ENCODE measurements around the gene ACSF2. TPM values are rescaled to one million over a fixed set of nuclear protein-coding genes. Genes with fewer than 3 reads are reported as not detected.
A peak's percentile ranks its signal among the peaks of the same experiment; 100 is the strongest.

Gene ACSF2
- total RNA-seq, 1 experiment from 2014 or later = 63.5 TPM

- H3K79me2 ChIP-seq (ENCODE audit: low read length) = peaks cover 20% of the 10 kb centered on the region
- DNase-seq = no peak
- H3K9me2 ChIP-seq (replicated peaks; ENCODE audit: insufficient read depth, low read length) = no peaks in the 10 kb centered on the region
- H3K27ac ChIP-seq (ENCODE audit: low read length) = no peak overlapping the region
- H3K4me1 ChIP-seq (ENCODE audit: low read length) = peaks cover 31% of the 10 kb centered on the region
- H2AFZ ChIP-seq (ENCODE audit: low read length) = no peak overlapping the region
- H4K20me1 ChIP-seq (ENCODE audit: insufficient read depth, low read depth, low read length) = no peaks in the 10 kb centered on the region
- H3K9ac ChIP-seq (ENCODE audit: low read length) = no peak overlapping the region
- no peaks in the 10 kb centered on the region for H3K9me3 ChIP-seq (ENCODE audit: low read length)
- H3K27me3 ChIP-seq (ENCODE audit: low read length) = no peaks in the 10 kb centered on the region
- H3K4me2 ChIP-seq (ENCODE audit: low read depth, low read length, poor library complexity, severe bottlenecking) = no peak overlapping the region
- H3K36me3 ChIP-seq (ENCODE audit: insufficient read depth, low read length) = peaks cover 19% of the 10 kb centered on the region; the same call in 1 of the 2 replicates
- no peak overlapping the region for H3K4me3 ChIP-seq (ENCODE audit: low read length)
Observed at GRCh38 chr17:50483266-50483665, 57.2 kb downstream of the ACSF2 start.

- H3K9ac ChIP-seq (ENCODE audit: low read length) = no peak overlapping the region
- no peak overlapping the region for H2AFZ ChIP-seq (ENCODE audit: low read length)
- peaks cover 16% of the 10 kb centered on the region for H3K79me2 ChIP-seq (ENCODE audit: low read length)
- no peaks in the 10 kb centered on the region for H4K20me1 ChIP-seq (ENCODE audit: insufficient read depth, low read depth, low read length)
- no peak overlapping the region for H3K27ac ChIP-seq (ENCODE audit: low read length)
- H3K4me3 ChIP-seq (ENCODE audit: low read length) = no peak overlapping the region
- no peaks in the 10 kb centered on the region for H3K9me3 ChIP-seq (ENCODE audit: low read length)
- peaks cover 25% of the 10 kb centered on the region for H3K4me1 ChIP-seq (ENCODE audit: low read length)
- peaks cover 19% of the 10 kb centered on the region; the same call in 1 of the 2 replicates for H3K36me3 ChIP-seq (ENCODE audit: insufficient read depth, low read length)
- H3K9me2 ChIP-seq (replicated peaks; ENCODE audit: insufficient read depth, low read length) = no peaks in the 10 kb centered on the region
- H3K4me2 ChIP-seq (ENCODE audit: low read depth, low read length, poor library complexity, severe bottlenecking) = no peak overlapping the region
- no peak for DNase-seq
- H3K27me3 ChIP-seq (ENCODE audit: low read length) = no peaks in the 10 kb centered on the region
Observed at GRCh38 chr17:50484386-50485155, 58.6 kb downstream of the ACSF2 start.

GRCh38 chr17:50487213-50488096, 61.4 kb downstream of the ACSF2 start:
- Histone ChIP-seq H3K27ac (ENCODE audit: low read length) (no peak overlapping the region), H3K27me3 (ENCODE audit: low read length) (no peaks in the 10 kb centered on the region), H3K9ac (ENCODE audit: low read length) (no peak overlapping the region), H3K4me2 (ENCODE audit: low read depth, low read length, poor library complexity, severe bottlenecking) (no peak overlapping the region), H3K9me2 (replicated peaks; ENCODE audit: insufficient read depth, low read length) (no peaks in the 10 kb centered on the region), H3K79me2 (ENCODE audit: low read length) (no peaks in the 10 kb centered on the region), H2AFZ (ENCODE audit: low read length) (no peak overlapping the region), H3K4me3 (ENCODE audit: low read length) (no peak overlapping the region), H3K36me3 (ENCODE audit: insufficient read depth, low read length) (peaks cover 19% of the 10 kb centered on the region; the same call in 1 of the 2 replicates), H3K9me3 (ENCODE audit: low read length) (no peaks in the 10 kb centered on the region), H4K20me1 (ENCODE audit: insufficient read depth, low read depth, low read length) (no peaks in the 10 kb centered on the region), H3K4me1 (ENCODE audit: low read length) (peaks cover 18% of the 10 kb centered on the region)
- DNase-seq = no peak

GRCh38 chr17:50488880-50489279, 62.9 kb downstream of the ACSF2 start:
- Histone ChIP-seq H3K4me3 (ENCODE audit: low read length) (no peak overlapping the region), H3K9ac (ENCODE audit: low read length) (no peak overlapping the region), H3K36me3 (ENCODE audit: insufficient read depth, low read length) (peaks cover 12% of the 10 kb centered on the region; the same call in 1 of the 2 replicates), H3K4me2 (ENCODE audit: low read depth, low read length, poor library complexity, severe bottlenecking) (no peak overlapping the region), H3K4me1 (ENCODE audit: low read length) (peaks cover 14% of the 10 kb centered on the region), H3K27me3 (ENCODE audit: low read length) (no peaks in the 10 kb centered on the region), H4K20me1 (ENCODE audit: insufficient read depth, low read depth, low read length) (no peaks in the 10 kb centered on the region), H2AFZ (ENCODE audit: low read length) (no peak overlapping the region), H3K27ac (ENCODE audit: low read length) (no peak overlapping the region), H3K9me3 (ENCODE audit: low read length) (no peaks in the 10 kb centered on the region), H3K79me2 (ENCODE audit: low read length) (no peaks in the 10 kb centered on the region), H3K9me2 (replicated peaks; ENCODE audit: insufficient read depth, low read length) (no peaks in the 10 kb centered on the region)
- DNase-seq = no peak

- peaks cover 21% of the 10 kb centered on the region for H3K4me1 ChIP-seq (ENCODE audit: low read length)
- no peaks in the 10 kb centered on the region for H4K20me1 ChIP-seq (ENCODE audit: insufficient read depth, low read depth, low read length)
- H3K9me3 ChIP-seq (ENCODE audit: low read length) = no peaks in the 10 kb centered on the region
- DNase-seq = no peak
- H3K9me2 ChIP-seq (replicated peaks; ENCODE audit: insufficient read depth, low read length) = no peaks in the 10 kb centered on the region
- H2AFZ ChIP-seq (ENCODE audit: low read length) = no peak overlapping the region
- no peak overlapping the region for H3K27ac ChIP-seq (ENCODE audit: low read length)
- no peaks in the 10 kb centered on the region for H3K27me3 ChIP-seq (ENCODE audit: low read length)
- H3K4me3 ChIP-seq (ENCODE audit: low read length) = no peak overlapping the region
- H3K4me2 ChIP-seq (ENCODE audit: low read depth, low read length, poor library complexity, severe bottlenecking) = peak overlapping the region; percentile 45
- no peaks in the 10 kb centered on the region for H3K36me3 ChIP-seq (ENCODE audit: insufficient read depth, low read length)
- H3K9ac ChIP-seq (ENCODE audit: low read length) = no peak overlapping the region
- no peaks in the 10 kb centered on the region for H3K79me2 ChIP-seq (ENCODE audit: low read length)
Observed at GRCh38 chr17:50491505-50491904, 65.5 kb downstream of the ACSF2 start.

GRCh38 chr17:50492214-50492613, 66.2 kb downstream of the ACSF2 start:
- H3K27me3 ChIP-seq (ENCODE audit: low read length) = no peaks in the 10 kb centered on the region
- 0 out of 2 replicates have a peak overlapping the region, but pooled peaks have one; percentile 16 for H3K9ac ChIP-seq (ENCODE audit: low read length)
- H2AFZ ChIP-seq (ENCODE audit: low read length) = no peak overlapping the region
- no peaks in the 10 kb centered on the region for H3K79me2 ChIP-seq (ENCODE audit: low read length)
- no peak overlapping the region for H3K27ac ChIP-seq (ENCODE audit: low read length)
- H3K36me3 ChIP-seq (ENCODE audit: insufficient read depth, low read length) = no peaks in the 10 kb centered on the region
- DNase-seq = no peak
- no peaks in the 10 kb centered on the region for H3K9me2 ChIP-seq (replicated peaks; ENCODE audit: insufficient read depth, low read length)
- peak overlapping the region; percentile 45 for H3K4me2 ChIP-seq (ENCODE audit: low read depth, low read length, poor library complexity, severe bottlenecking)
- no peak overlapping the region for H3K4me3 ChIP-seq (ENCODE audit: low read length)
- peaks cover 21% of the 10 kb centered on the region for H3K4me1 ChIP-seq (ENCODE audit: low read length)
- H3K9me3 ChIP-seq (ENCODE audit: low read length) = no peaks in the 10 kb centered on the region
- no peaks in the 10 kb centered on the region for H4K20me1 ChIP-seq (ENCODE audit: insufficient read depth, low read depth, low read length)

- H3K9ac ChIP-seq (ENCODE audit: low read length) = no peak overlapping the region
- no peak overlapping the region for H3K27ac ChIP-seq (ENCODE audit: low read length)
- H4K20me1 ChIP-seq (ENCODE audit: insufficient read depth, low read depth, low read length) = no peaks in the 10 kb centered on the region
- no peaks in the 10 kb centered on the region for H3K9me3 ChIP-seq (ENCODE audit: low read length)
- no peaks in the 10 kb centered on the region for H3K27me3 ChIP-seq (ENCODE audit: low read length)
- H3K4me1 ChIP-seq (ENCODE audit: low read length) = peaks cover 21% of the 10 kb centered on the region
- no peaks in the 10 kb centered on the region for H3K36me3 ChIP-seq (ENCODE audit: insufficient read depth, low read length)
- H3K79me2 ChIP-seq (ENCODE audit: low read length) = no peaks in the 10 kb centered on the region
- H2AFZ ChIP-seq (ENCODE audit: low read length) = no peak overlapping the region
- H3K4me2 ChIP-seq (ENCODE audit: low read depth, low read length, poor library complexity, severe bottlenecking) = no peak overlapping the region
- H3K4me3 ChIP-seq (ENCODE audit: low read length) = no peak overlapping the region
- DNase-seq = no peak
- no peaks in the 10 kb centered on the region for H3K9me2 ChIP-seq (replicated peaks; ENCODE audit: insufficient read depth, low read length)
Observed at GRCh38 chr17:50493744-50494143, 67.7 kb downstream of the ACSF2 start.

- H4K20me1 ChIP-seq (ENCODE audit: insufficient read depth, low read depth, low read length) = no peaks in the 10 kb centered on the region
- H3K27me3 ChIP-seq (ENCODE audit: low read length) = no peaks in the 10 kb centered on the region
- no peaks in the 10 kb centered on the region for H3K36me3 ChIP-seq (ENCODE audit: insufficient read depth, low read length)
- H3K4me1 ChIP-seq (ENCODE audit: low read length) = peaks cover 21% of the 10 kb centered on the region
- H3K9me3 ChIP-seq (ENCODE audit: low read length) = no peaks in the 10 kb centered on the region
- H3K4me2 ChIP-seq (ENCODE audit: low read depth, low read length, poor library complexity, severe bottlenecking) = no peak overlapping the region
- H3K27ac ChIP-seq (ENCODE audit: low read length) = no peak overlapping the region
- H3K79me2 ChIP-seq (ENCODE audit: low read length) = no peaks in the 10 kb centered on the region
- H3K9me2 ChIP-seq (replicated peaks; ENCODE audit: insufficient read depth, low read length) = no peaks in the 10 kb centered on the region
- no peak overlapping the region for H3K9ac ChIP-seq (ENCODE audit: low read length)
- H2AFZ ChIP-seq (ENCODE audit: low read length) = no peak overlapping the region
- no peak for DNase-seq
- no peak overlapping the region for H3K4me3 ChIP-seq (ENCODE audit: low read length)
Observed at GRCh38 chr17:50495217-50495823, 69.3 kb downstream of the ACSF2 start.

All from Karpas-422 (cell line).